GM12891 (cell line): Measurements from ENCODE around the gene LAPTM5.

Experiments
- DNase-seq: peaks from one replicate; pipeline ENCODE4 v3.0.0; 2011; ENCODE audit warnings: low spot score; ENCODE audit not compliant: insufficient read length
- FAIRE-seq: peaks from 2 replicates; lab custom pipeline; 2011; peaks lifted over from hg19 to GRCh38; lab: Jason Lieb, UNC
- PAX5 ChIP-seq: IDR thresholded peaks from 2 replicates; pipeline ENCODE4 v1.6.1; 2011; ENCODE audit warnings: low read length, moderate library complexity, mild to moderate bottlenecking; ENCODE audit not compliant: insufficient read depth, severe bottlenecking
- POLR2A ChIP-seq: IDR thresholded peaks from 2 replicates; pipeline ENCODE4 v1.6.1; 2011; ENCODE audit warnings: low read depth, low read length, control low read depth
- POLR2AphosphoS5 ChIP-seq: IDR thresholded peaks from 2 replicates; pipeline ENCODE4 v1.6.1; 2011; ENCODE audit warnings: low read depth, low read length, control low read depth
- POU2F2 ChIP-seq: IDR thresholded peaks from 2 replicates; pipeline ENCODE4 v1.6.1; 2011; ENCODE audit warnings: low read depth, mild to moderate bottlenecking, control low read depth, low read length, moderate library complexity
- SPI1 ChIP-seq: IDR thresholded peaks from 2 replicates; pipeline ENCODE4 v1.6.1; 2011; ENCODE audit warnings: low read depth, low read length, control low read depth
- TAF1 ChIP-seq: IDR thresholded peaks from 2 replicates; pipeline ENCODE4 v1.6.1; 2011; ENCODE audit warnings: low read depth, low read length, control low read depth

The LAPTM5 gene

GRCh38 chr1:30702823-30703222 lies 54.8 kb downstream of the LAPTM5 start:
- DNase-seq: no peak
- FAIRE-seq: no peak
- TF ChIP-seq PAX5 (no peak), POLR2AphosphoS5 (no peak), TAF1 (no peak), SPI1 (no peak), POU2F2 (no peak), POLR2A (no peak)

- FAIRE-seq: no peak
- TF ChIP-seq SPI1 (no peak), POLR2AphosphoS5 (no peak), POLR2A (no peak), POU2F2 (no peak), PAX5 (no peak), TAF1 (no peak)
- no peak for DNase-seq
These were observed 56.3 kb downstream of the LAPTM5 start for GRCh38 chr1:30701258-30701633.

DNA sequence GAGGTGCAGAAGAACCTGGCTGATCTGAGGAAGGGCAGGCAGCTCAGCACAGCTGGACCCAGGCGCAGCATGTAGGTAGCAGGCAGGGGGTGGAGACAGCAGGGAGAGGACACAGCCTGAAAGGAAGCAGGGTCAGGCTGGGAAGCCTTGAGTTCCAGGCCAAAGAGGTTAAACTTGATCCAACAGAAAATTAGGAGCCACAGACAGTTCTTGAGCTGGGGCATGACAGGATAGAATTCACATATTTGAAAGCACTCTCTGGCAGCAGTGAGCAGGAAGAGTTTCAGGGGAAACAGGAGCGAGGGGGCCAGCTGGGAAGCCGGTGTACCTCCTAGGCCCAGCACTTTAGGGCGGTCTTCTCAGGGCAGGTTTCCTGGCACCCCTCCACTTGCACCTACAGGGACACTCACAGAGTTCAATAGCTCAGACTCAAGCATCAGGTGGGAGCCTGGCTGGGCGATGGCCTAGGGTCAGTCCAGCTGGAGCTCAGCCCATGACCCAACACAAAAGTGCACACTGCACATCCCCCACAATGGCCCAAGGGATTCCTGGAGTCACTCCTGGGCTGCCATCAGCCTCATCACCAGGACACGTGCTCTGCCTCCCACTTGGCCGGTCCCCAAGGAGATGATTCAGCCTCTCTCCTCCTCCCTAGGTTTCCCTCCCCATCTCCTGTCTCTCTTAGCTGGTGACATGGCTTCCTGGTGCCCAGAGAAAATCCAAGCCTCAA lies 56.9 kb downstream of the LAPTM5 start:
- TF ChIP-seq PAX5 (no peak), POU2F2 (no peak), SPI1 (no peak), POLR2A (no peak), TAF1 (no peak), POLR2AphosphoS5 (no peak)
- FAIRE-seq (no peak), DNase-seq (no peak)

- TF ChIP-seq TAF1 (no peak), POLR2AphosphoS5 (no peak), SPI1 (no peak), POU2F2 (no peak)
These were observed 57.8 kb downstream of the LAPTM5 start for GRCh38 chr1:30699762-30700161.

DNA sequence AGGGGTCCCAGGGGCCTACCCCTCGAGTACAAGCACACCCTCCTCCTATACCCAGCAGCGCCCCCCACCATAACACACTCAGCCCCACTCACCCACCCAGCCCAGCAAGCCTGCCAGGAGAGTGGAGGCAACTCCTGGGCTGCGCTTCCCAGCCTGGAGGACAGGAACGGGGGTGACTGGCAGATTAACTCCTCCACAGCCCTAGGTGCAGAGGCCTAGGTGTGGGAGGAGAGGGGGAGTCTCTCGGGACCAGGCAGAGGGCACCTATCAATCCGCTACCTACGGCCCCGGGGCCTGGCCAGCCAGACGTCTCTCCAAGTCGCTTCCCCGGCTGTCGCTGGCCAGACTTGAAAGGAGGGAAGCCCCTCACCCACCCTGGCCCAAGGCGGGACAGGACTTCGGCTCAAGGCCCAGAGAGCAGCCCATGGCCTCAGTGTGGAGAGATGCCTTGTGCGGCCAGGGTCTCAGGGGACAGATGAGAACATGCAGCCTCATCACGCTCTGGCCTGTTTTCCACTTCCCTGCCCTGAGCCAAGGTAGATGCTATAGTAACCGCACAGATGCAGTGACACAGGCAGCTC lies 59.1 kb downstream of the LAPTM5 start:
- no peak for FAIRE-seq

More at GRCh38 chr1:30699762-30700161, 57.8 kb downstream of the LAPTM5 start:
- FAIRE-seq: no peak
- no peak for DNase-seq

GRCh38 chr1:30697571-30698376 lies 59.8 kb downstream of the LAPTM5 start:
- TF ChIP-seq POU2F2 (no peak), TAF1 (no peak), POLR2AphosphoS5 (no peak), SPI1 (no peak), POLR2A (no peak), PAX5 (no peak)
- FAIRE-seq: no peak
- DNase-seq: no peak

More for the DNA sequence above, 59.1 kb downstream of the LAPTM5 start:
- no peak for DNase-seq
- TF ChIP-seq POU2F2 (no peak), PAX5 (no peak), SPI1 (no peak), POLR2AphosphoS5 (no peak), TAF1 (no peak), POLR2A (no peak)

DNA sequence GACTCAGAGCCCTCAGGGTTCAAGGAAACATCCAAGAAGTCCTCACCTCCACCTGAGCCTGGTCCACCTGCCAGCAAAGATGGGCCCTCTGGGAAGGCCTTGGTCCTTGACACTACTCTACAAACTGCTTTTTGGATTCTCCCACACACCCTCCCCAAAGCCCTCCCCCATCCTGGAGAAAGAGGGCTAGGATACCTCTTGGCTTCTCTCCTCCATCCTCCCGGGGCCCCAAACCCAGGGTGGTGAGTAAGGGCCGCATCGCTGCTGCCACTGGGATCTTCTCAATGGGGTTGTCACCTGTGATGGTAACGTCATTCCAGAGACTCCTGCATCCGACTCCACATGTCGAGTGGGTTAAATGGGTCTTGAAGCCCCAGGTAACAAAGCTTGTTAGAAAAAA lies 60.7 kb downstream of the LAPTM5 start:
- no peak for DNase-seq
- FAIRE-seq: no peak
- TF ChIP-seq PAX5: no peak
- TF ChIP-seq POLR2AphosphoS5: no peak
- TF ChIP-seq TAF1: no peak
- TF ChIP-seq SPI1: no peak
- TF ChIP-seq POLR2A: no peak
- TF ChIP-seq POU2F2: no peak

- FAIRE-seq (no peak), DNase-seq (no peak)
- TF ChIP-seq POU2F2 (no peak), TAF1 (no peak), PAX5 (no peak), SPI1 (no peak), POLR2A (no peak), POLR2AphosphoS5 (no peak)
These were observed 62.1 kb downstream of the LAPTM5 start for GRCh38 chr1:30695439-30695841.
